ENCODE measurements around the gene GSG1L. TPM values are rescaled to one million over a fixed set of nuclear protein-coding genes. Genes with fewer than 3 reads are reported as not detected.

GSG1L gene
- total and polyA plus RNA-seq, 2 of the 13 experiments (the other 11 are each of a cell fraction or from before 2014, with no cell fraction given), result not detected

DNA sequence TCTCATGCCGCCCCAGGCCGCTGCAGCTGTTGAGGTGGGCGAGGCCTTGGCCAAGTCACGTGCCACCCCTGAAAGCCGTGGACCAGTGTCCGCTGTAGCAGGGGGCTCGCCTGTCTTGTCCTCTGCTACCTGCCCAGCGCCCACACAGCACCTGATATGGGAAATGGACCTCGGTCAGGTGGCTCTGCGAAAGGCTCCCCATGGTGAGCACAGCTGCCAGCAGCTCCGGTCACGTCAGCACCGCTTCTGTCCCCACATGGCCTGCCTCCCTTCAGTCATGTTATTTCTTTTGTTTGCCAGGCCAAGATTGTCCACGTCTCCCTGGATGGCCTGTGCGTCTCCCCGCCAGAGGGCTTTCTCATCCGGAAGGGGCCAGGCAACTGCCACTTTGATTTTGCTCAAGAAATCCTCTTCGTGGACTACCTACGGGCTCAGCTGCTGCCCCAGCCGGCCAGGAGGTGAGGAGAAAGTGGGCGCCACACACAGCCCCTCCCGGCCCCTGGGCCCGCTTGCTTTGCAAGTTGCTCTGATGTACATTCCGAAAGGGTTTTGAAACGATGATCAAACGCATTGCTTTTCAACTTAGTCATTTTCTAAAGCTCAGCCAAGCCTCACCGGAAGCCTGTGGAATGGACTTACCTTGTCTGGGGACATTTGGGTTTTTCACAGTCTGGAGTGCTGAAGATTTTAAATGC is 293.8 kb downstream of the GSG1L start:
- H3K27ac ChIP-seq (ENCODE audit: extremely low read length, insufficient read depth, low read length), result no peak overlapping the region
- 93% methylated on average over 20 of the region's 27 CpGs for WGBS (ENCODE audit: low lambda C conversion rate)
- no peak for TF ChIP-seq ZNF552 (CRISPR knock-in tag; IDR thresholded peaks at IDR 0.05; ENCODE audit: borderline replicate concordance)
- no peak for TF ChIP-seq RFX3 (CRISPR knock-in tag; IDR thresholded peaks at IDR 0.05)
- no peak for TF ChIP-seq NCOA2 (CRISPR knock-in tag; IDR thresholded peaks at IDR 0.05)
- TF ChIP-seq TRIM24 (CRISPR knock-in tag; IDR thresholded peaks at IDR 0.05), result no peak
- no peak for TF ChIP-seq EHMT2 (IDR thresholded peaks at IDR 0.05; ENCODE audit: borderline replicate concordance, low read depth, low read length)
- no peak for TF ChIP-seq ZNF280D (CRISPR knock-in tag; IDR thresholded peaks at IDR 0.05)
- TF ChIP-seq ZNF781 (CRISPR knock-in tag; IDR thresholded peaks at IDR 0.05; ENCODE audit: borderline replicate concordance, not compliant biosample characterization), result no peak
- TF ChIP-seq ATF1 (CRISPR knock-in tag; IDR thresholded peaks at IDR 0.05), result no peak
- TF ChIP-seq DPF2 (CRISPR knock-in tag; IDR thresholded peaks at IDR 0.05; ENCODE audit: borderline replicate concordance, low read depth), result no peak
- no peak for TF ChIP-seq RCOR2 (CRISPR knock-in tag; IDR thresholded peaks at IDR 0.05)
- TF ChIP-seq SCMH1 (CRISPR knock-in tag; IDR thresholded peaks at IDR 0.05; ENCODE audit: borderline replicate concordance), result no peak
- TF ChIP-seq SKI (IDR thresholded peaks at IDR 0.05; ENCODE audit: partially characterized antibody), result no peak
- TF ChIP-seq SOX6 (IDR thresholded peaks at IDR 0.05), result no peak
- TF ChIP-seq SOX6 (CRISPR knock-in tag; IDR thresholded peaks at IDR 0.05), result no peak
- TF ChIP-seq ZNF33B (CRISPR knock-in tag; IDR thresholded peaks at IDR 0.05), result no peak
- no peak for ATAC-seq
- no peaks in the 10 kb centered on the region for H3K4me1 ChIP-seq (ENCODE audit: insufficient read depth, low read length)
- H3K9ac ChIP-seq (ENCODE audit: insufficient read depth, low read depth, low read length), result no peak overlapping the region
- H3K9me3 ChIP-seq (ENCODE audit: low read length), result no peaks in the 10 kb centered on the region
- in situ Hi-C loops (cut with HindIII; ENCODE audit: extremely low pct_ligation_motif_present, low pct_unique_long_range_greater_than_20kb) (no loop called here), intact Hi-C loops (cut with micrococcal nuclease; ENCODE audit: unreplicated experiment) (no loop called here)
- H3K79me2 ChIP-seq (ENCODE audit: insufficient read depth, low read length), result no peaks in the 10 kb centered on the region
- ChIA-PET CTCF (ENCODE audit: low intra/inter-chr PET ratio, low total read pairs) (no interaction called here), POLR2A (no interaction called here)
- H3K36me3 ChIP-seq (replicated peaks in 1 of 2; ENCODE audit: control insufficient read depth in 1 of 2, insufficient read depth in 2 of 2, low read length in 2 of 2), result peaks cover 4% of the 10 kb centered on the region in 2 experiments; a peak in 2 of 5 replicates
- no TSS peak for BruUV-seq (replicated peaks)
- no peak overlapping the region for H2AFZ ChIP-seq (ENCODE audit: low read length)
- no peak overlapping the region for H3K4me3 ChIP-seq (replicated peaks in 1 of 3; ENCODE audit: insufficient read depth in 1 of 3, low read depth in 2 of 3, low read length in 3 of 3)
- FAIRE-seq, result no peak
- no peaks in the 10 kb centered on the region for H4K20me1 ChIP-seq (ENCODE audit: insufficient read depth, low read length)
- DNase-seq (ENCODE audit: low spot score), result no peak
- H3K27me3 ChIP-seq (ENCODE audit: control insufficient read depth in 1 of 2, insufficient read depth in 2 of 2, low read length in 2 of 2), result no peaks in the 10 kb centered on the region
- H3K4me2 ChIP-seq (ENCODE audit: low read depth, low read length), result no peak overlapping the region

Data from HepG2 (cell line).